Mesenteric fat pad (tissue), 1 donor: ENCODE results near the gene YIPF3. TPM values are rescaled to one million over a fixed set of nuclear protein-coding genes. Genes with fewer than 3 reads are reported as not detected.
"Not testable (repeated sequence)": the region's sequence is repeated elsewhere in the genome, so short reads cannot be mapped to it uniquely, and the experiment has no call there.

ENCODE experiments used
- DNase-seq: peaks from one replicate; pipeline ENCODE4 v3.0.0-alpha.2; 2020; ENCODE audit warnings: low spot score
- total RNA-seq: library from RNA; stranded (reverse); fragmentation: NEBNext Ultra II Directional; extraction: Animal tissue kit (Norgen Biotek cat#: 25700); gene quantifications from one replicate; pipeline ENCODE4 v1.2.1, GENCODE V29; 2021
- donor health status: DM: yes; HTN: yes; CAD: no.

The YIPF3 gene
- total RNA-seq, 1 donor from 2014 or later: 72.5 TPM

- DNase-seq: peak; percentile 96
These were observed 6.5 kb downstream of the YIPF3 start, which contains the start of gene LRRC73 for GRCh38 chr6:43509984-43510826. Gene LRRC73, minus strand, starts transcription at chr6:43510346. Its CDS starts 561 bp downstream, at chr6:43509785.

- DNase-seq: no peak
These were observed 7.4 kb downstream of the YIPF3 start for GRCh38 chr6:43509142-43509983.

GRCh38 chr6:43508481-43509141, 8.1 kb downstream of the YIPF3 start:
- no peak for DNase-seq

GRCh38 chr6:43506667-43507471, 9.9 kb downstream of the YIPF3 start:
- no peak for DNase-seq

- DNase-seq: no peak
These were observed 10.6 kb downstream of the YIPF3 start for GRCh38 chr6:43506171-43506570.

- DNase-seq: no peak
These were observed 11.0 kb downstream of the YIPF3 start for GRCh38 chr6:43505718-43506117.

- no peak for DNase-seq
These were observed 11.8 kb downstream of the YIPF3 start for GRCh38 chr6:43504756-43505593.

GRCh38 chr6:43503443-43503842, 13.3 kb downstream of the YIPF3 start:
- DNase-seq: no peak

GRCh38 chr6:43502666-43503065, 14.1 kb downstream of the YIPF3 start:
- no peak for DNase-seq

GRCh38 chr6:43500921-43501320, 15.8 kb downstream of the YIPF3 start:
- no peak for DNase-seq

- DNase-seq: no peak
These were observed 17.5 kb downstream of the YIPF3 start for GRCh38 chr6:43499028-43499815.

GRCh38 chr6:43498291-43498690, 18.4 kb downstream of the YIPF3 start:
- DNase-seq: not testable (repeated sequence)

GRCh38 chr6:43497689-43498088, 19.0 kb downstream of the YIPF3 start:
- DNase-seq: no peak

- no peak for DNase-seq
These were observed 19.7 kb downstream of the YIPF3 start for GRCh38 chr6:43497129-43497396.

GRCh38 chr6:43496370-43497128, 20.2 kb downstream of the YIPF3 start:
- DNase-seq: no peak

- no peak for DNase-seq
These were observed 21.3 kb downstream of the YIPF3 start for GRCh38 chr6:43495409-43495941.

- DNase-seq: no peak
These were observed 22.0 kb downstream of the YIPF3 start for GRCh38 chr6:43494766-43495165.

- no peak for DNase-seq
These were observed 22.4 kb downstream of the YIPF3 start for GRCh38 chr6:43494321-43494720.
